Activated T-cell treated with anti-CD3 and anti-CD28 coated beads for 24 hours (primary cell): Measurements from ENCODE around the gene CENPU.
A peak's percentile ranks its signal among the peaks of the same experiment; 100 is the strongest.
"Not testable (repeated sequence)": the region's sequence is repeated elsewhere in the genome, so short reads cannot be mapped to it uniquely, and the experiment has no call there.

Experiments used
- DNase-seq: peaks from one replicate; pipeline ENCODE4 v3.0.0-alpha.2; 2020; ENCODE audit warnings: low read depth

The CENPU gene

GRCh38 chr4:184751585-184751956 lies 17.7 kb upstream of the CENPU start:
- no peak for DNase-seq

- DNase-seq: no peak
These were observed 17.2 kb upstream of the CENPU start for GRCh38 chr4:184750926-184751584.

DNA sequence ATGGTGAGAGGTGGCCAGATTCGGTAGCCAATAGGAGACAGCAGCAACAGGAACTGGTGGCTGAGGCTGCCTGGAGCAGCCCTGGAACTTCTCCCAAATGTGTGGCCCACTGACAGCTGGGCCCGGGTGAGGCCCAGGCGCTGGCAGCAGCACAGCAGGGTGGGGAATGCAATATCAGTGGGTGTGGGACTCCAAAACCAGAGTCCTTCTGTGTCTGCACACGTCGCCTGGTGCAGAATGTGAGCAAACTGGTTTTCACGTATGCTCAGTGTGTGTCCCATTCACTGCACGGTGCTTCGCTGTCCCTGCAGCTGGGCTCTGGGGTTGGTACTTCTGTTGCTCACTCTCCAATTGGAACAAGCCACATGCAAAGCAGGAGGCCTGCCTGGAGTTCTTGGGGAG lies 14.4 kb upstream of the CENPU start:
- DNase-seq: no peak

DNA sequence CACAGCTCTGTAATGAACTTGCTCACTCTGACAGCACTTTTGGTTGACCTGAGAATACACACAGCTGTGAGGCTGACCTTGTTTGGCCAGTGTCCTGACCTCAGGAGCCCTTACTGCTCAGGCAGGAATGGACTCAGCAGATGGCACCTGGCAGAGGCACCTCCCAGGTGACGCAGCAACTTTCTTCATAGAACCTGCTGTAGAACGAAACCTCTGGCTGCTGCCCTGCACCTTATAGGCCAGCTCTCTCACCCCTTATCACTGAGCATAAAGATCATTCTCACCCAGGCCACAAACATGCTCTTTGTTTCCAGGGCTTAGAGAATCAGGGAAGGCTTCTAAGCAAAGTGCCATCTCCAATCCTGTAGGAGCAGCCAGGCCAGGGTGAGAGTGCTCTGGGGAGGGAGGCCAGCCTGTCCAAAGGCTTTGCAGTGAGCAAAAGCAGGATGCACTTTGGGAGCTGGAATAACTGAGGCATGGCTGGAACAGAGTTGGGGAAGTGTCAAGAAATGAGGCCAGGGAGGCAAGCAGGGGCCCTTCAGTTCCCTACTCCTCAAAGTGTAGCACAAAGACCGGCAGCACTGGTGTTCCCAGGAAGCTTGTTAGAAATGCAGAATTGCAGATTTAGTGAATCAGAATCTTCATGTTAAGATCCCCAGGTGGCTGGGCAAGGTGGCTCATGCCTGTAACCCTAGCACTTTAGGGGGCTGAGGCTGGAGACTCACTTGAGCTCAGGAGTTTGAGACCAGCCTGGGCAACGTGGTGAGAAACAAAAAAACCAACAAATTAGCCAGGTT lies 13.3 kb upstream of the CENPU start:
- DNase-seq: no peak

GRCh38 chr4:184745831-184746795 lies 12.2 kb upstream of the CENPU start:
- DNase-seq: peak; percentile 60

DNA sequence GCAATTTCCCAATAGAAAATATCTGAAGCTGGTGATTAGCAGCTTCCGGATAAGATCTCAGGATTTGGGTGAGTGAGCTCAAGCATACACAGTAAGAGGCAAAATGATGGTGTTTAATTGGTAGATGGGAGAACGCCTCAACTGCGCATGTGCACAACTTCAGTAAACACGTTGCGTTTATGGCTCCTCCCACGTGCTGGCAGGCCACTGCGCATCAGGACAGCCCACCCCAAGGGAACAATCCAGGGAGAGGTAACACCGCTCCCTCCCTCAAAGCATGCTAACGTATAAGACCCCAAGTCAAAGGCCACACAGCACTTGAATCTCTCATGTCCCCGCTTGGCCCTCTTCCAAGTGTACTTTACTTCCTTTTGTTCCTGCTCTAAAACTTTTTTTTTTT lies 10.3 kb upstream of the CENPU start:
- no peak for DNase-seq

- no peak for DNase-seq
These were observed 9.8 kb upstream of the CENPU start for GRCh38 chr4:184743650-184744049.

DNA sequence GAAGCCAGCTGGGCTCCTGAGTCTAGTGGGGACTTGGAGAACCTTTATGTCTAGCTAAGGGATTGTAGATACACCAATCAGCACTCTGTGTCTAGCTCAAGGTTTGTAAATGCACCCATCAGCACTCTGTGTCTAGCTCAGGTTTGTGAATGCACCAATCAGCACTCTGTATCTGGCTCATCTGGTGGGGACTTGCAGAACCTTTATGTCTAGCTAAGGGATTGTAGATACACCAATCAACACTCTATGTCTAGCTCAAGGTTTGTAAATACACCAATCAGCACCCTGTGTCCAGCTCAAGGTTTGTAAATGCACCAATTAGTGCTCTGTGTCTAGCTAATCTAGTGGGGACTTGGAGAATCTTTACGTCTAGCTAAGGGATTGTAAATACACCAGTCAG lies 7.8 kb upstream of the CENPU start:
- not testable (repeated sequence) for DNase-seq

DNA sequence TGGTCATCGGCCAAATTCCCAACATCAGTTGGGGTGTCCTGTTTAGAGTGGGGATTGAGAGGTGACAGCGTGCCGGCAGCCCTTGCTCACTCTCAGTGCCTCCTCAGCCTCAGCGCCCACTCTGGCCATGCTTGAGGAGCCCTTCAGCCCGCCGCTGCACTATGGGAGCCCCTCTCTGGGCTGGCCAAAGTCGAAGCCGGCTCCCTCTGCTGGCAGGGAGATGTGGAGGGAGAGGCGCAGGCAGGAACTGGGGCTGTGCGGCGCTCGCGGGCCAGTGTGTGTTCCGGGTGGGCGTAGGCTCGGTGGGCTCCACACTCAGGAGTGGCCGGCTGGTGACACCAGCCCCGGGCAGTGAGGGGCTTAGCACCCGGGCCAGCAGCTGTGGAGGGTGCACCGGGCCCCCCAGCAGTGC lies 7.1 kb upstream of the CENPU start:
- no peak for DNase-seq

DNA sequence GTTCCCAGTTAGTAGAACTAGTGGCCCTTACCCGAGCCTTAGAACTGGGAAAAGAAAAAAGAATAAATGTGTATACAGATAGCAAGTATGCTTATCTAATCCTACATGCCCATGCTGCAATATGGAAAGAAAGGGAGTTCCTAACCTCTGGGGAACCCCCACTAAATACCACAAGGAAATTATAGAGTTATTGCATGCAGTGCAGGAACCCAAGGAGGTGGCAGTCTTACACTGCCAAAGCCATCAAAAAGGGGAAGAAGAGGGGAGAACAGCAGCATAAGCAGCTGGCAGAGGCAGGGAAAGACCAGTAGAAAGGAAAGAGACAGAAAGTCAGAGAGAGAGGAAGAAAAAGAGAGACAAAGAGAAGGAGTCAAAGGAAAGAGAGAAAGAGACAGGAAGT lies 5.7 kb upstream of the CENPU start:
- not testable (repeated sequence) for DNase-seq

DNA sequence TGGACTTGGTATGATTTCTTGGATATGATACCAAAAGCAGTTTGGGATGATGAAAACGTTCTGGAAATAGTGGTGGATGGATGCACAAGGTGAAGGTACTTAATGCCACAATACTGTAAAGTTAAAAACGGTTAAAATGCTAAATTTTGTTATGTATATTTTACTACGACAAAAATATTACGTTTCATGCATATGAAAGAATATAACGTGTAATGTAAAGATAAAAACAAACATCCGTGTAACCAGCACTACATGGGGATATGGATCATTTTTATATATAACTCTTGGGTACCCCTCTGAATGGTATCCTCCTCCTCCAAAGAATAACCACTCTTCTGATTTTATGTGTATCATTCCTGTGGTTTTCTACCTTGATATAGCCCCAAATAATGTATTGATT lies 862 bp upstream of the CENPU start:
- DNase-seq: no peak

GRCh38 chr4:184732126-184732525 lies 1.8 kb downstream of the CENPU start:
- DNase-seq: no peak

DNA sequence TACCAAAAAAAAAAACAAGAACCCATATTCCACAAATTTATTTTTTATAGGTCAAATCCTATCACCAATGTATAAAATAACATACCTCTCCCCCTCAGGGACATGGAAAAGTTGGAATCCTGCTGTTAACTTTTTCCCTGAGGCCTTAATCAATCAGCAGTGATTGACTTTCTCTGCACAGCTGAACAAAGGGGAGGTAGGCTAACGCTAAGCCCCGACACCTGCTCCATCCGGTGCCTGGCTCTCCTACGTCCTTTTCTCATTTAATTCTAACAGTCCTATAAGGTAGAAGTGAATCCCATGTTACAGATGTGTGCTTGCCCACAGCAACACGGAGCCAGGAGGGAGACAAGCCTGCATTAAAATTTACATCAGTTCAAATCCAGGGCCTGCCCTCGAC lies 2.8 kb downstream of the CENPU start:
- DNase-seq: no peak

- DNase-seq: no peak
These were observed 4.0 kb downstream of the CENPU start for GRCh38 chr4:184729946-184730345.

DNA sequence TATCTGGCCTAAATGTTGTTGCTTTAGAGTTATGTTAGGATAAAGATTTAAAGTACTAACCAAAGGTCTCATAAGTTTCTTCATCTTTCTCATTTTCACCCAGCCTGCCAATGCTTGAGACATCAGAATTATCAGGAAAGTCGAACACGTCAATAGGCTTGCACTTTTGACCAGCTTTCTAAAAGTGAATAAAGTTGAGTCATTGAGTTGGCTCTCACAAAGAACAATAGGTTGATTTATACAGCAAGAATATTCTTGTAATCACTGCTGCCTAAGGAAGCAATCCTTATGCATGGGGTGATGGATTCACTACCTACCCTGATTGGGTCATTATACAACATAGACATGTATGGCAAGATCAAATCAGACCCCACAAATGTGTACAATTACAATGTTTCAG lies 5.0 kb downstream of the CENPU start:
- DNase-seq: no peak

DNA sequence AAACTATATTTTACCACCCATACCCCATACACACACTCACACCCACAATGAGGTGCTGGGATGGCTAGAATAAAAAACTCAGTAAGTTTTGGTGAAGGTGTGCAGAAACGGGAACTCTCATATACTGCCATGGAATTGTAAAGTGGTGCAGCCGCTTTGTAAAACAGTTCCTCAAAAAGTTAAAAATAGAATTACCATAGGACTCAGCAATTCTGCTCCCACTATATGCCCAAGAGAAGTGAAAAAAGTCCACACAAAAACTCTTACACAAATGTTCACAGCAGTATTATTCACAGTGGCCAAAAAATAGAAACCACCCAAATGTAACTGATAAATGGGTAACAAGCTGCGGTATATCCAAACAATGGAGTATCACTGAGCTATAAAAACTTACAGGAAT lies 6.5 kb downstream of the CENPU start:
- no peak for DNase-seq

GRCh38 chr4:184722798-184723197 lies 11.1 kb downstream of the CENPU start:
- no peak for DNase-seq

GRCh38 chr4:184721254-184721653 lies 12.6 kb downstream of the CENPU start:
- DNase-seq: no peak

DNA sequence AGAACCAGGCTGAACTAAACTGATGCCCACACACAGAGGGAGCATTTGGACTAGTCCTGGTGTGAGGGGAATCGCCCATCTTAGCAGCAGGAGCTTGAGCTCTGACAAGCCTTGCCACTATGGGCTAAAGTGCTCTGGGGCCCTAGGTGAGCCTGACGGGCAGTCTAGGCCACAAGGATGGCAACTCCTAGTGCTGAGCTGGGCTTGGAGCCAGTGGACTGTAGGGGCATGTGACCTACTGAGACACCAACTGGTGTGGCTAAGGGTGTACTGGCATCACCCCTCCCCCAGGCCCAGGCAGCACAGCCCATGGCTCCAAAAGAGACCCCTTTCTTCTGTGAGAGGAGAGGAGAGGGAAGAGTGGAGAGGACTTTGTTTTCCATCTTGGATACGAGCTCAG lies 14.5 kb downstream of the CENPU start:
- DNase-seq: no peak

- no peak for DNase-seq
These were observed 18.4 kb downstream of the CENPU start for GRCh38 chr4:184715526-184715925.

DNA sequence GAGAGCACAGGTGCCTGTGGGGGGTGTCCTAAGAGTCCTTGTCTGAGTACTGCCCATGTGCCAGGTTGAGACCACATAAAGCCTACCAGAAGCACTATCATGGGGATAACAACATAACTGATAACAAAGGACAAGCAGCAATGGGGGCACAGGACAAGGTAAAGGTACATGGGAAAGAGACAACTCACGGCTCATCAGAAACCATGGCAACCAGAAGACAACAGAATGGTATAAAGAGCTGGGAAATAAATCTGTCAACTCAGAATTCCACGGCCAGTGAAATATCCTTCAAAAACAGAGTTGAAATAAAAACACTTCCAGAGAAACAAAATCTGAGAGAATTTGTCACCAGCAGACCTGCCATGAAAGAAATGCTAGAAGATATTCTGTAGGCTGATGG lies 20.0 kb downstream of the CENPU start:
- DNase-seq: no peak

GRCh38 chr4:184712322-184712721 lies 21.6 kb downstream of the CENPU start:
- no peak for DNase-seq

GRCh38 chr4:184706453-184706852 lies 27.4 kb downstream of the CENPU start:
- no peak for DNase-seq
